ENCODE results near the gene CREB3.

The CREB3 gene

GRCh38 chr9:35691757-35692301 is 40.6 kb upstream of the CREB3 start:
- H3K79me2 ChIP-seq (ENCODE audit: control insufficient read depth, low read length) = no peaks in the 10 kb centered on the region
- H3K36me3 ChIP-seq (ENCODE audit: control insufficient read depth, low read length) = peaks cover 13% of the 10 kb centered on the region
- H3K9me2 ChIP-seq (replicated peaks; ENCODE audit: control insufficient read depth, low read length) = no peaks in the 10 kb centered on the region
- H3K4me2 ChIP-seq (ENCODE audit: low read length) = no peak overlapping the region
- H3K27me3 ChIP-seq (ENCODE audit: control insufficient read depth, low read length) = no peaks in the 10 kb centered on the region
- H3K27ac ChIP-seq (ENCODE audit: low read depth, low read length) = no peak overlapping the region
- TF ChIP-seq EZH2phosphoT487 (IDR thresholded peaks at IDR 0.05; ENCODE audit: borderline replicate concordance, low read length) (no peak), CTCF (IDR thresholded peaks at IDR 0.05; ENCODE audit: low read depth, low read length, poor library complexity, severe bottlenecking) (no peak)
- peaks cover 44% of the 10 kb centered on the region for H3K4me1 ChIP-seq (ENCODE audit: control insufficient read depth, low read length)
- H3K9me3 ChIP-seq (ENCODE audit: control insufficient read depth, insufficient read depth, low read length) = no peaks in the 10 kb centered on the region
- H3K4me3 ChIP-seq (ENCODE audit: low read length) = no peak overlapping the region
- H3F3A ChIP-seq (ENCODE audit: control insufficient read depth, insufficient read depth) = peaks cover 9% of the 10 kb centered on the region; the same call in 1 of the 2 replicates
- no peaks in the 10 kb centered on the region for H4K20me1 ChIP-seq (ENCODE audit: control insufficient read depth, insufficient read depth, low read depth, low read length)

- H3K36me3 ChIP-seq (ENCODE audit: control insufficient read depth, low read length) = peaks cover 54% of the 10 kb centered on the region
- no peaks in the 10 kb centered on the region for H4K20me1 ChIP-seq (ENCODE audit: control insufficient read depth, insufficient read depth, low read depth, low read length)
- H3K27me3 ChIP-seq (ENCODE audit: control insufficient read depth, low read length) = no peaks in the 10 kb centered on the region
- H3K9me3 ChIP-seq (ENCODE audit: control insufficient read depth, insufficient read depth, low read length) = no peaks in the 10 kb centered on the region
- TF ChIP-seq CTCF (IDR thresholded peaks at IDR 0.05; ENCODE audit: low read depth, low read length, poor library complexity, severe bottlenecking) (no peak), EZH2phosphoT487 (IDR thresholded peaks at IDR 0.05; ENCODE audit: borderline replicate concordance, low read length) (no peak)
- H3F3A ChIP-seq (ENCODE audit: control insufficient read depth, insufficient read depth) = peaks cover 13% of the 10 kb centered on the region; the same call in 1 of the 2 replicates
- no peaks in the 10 kb centered on the region for H3K79me2 ChIP-seq (ENCODE audit: control insufficient read depth, low read length)
- H3K4me2 ChIP-seq (ENCODE audit: low read length) = no peak overlapping the region
- H3K4me1 ChIP-seq (ENCODE audit: control insufficient read depth, low read length) = peaks cover 7% of the 10 kb centered on the region
- H3K4me3 ChIP-seq (ENCODE audit: low read length) = no peak overlapping the region
- H3K9me2 ChIP-seq (replicated peaks; ENCODE audit: control insufficient read depth, low read length) = no peaks in the 10 kb centered on the region
- H3K27ac ChIP-seq (ENCODE audit: low read depth, low read length) = no peak overlapping the region
Measured at GRCh38 chr9:35695943-35696401, 36.5 kb upstream of the CREB3 start.

- peaks cover 59% of the 10 kb centered on the region for H3K36me3 ChIP-seq (ENCODE audit: control insufficient read depth, low read length)
- no peak for TF ChIP-seq EZH2phosphoT487 (IDR thresholded peaks at IDR 0.05; ENCODE audit: borderline replicate concordance, low read length)
- peak; percentile 92 for TF ChIP-seq CTCF (IDR thresholded peaks at IDR 0.05; ENCODE audit: low read depth, low read length, poor library complexity, severe bottlenecking)
Measured at GRCh38 chr9:35696520-35697215, 35.8 kb upstream of the CREB3 start.

More at GRCh38 chr9:35696520-35697215, 35.8 kb upstream of the CREB3 start:
- no peak overlapping the region for H3K27ac ChIP-seq (ENCODE audit: low read depth, low read length)
- H3F3A ChIP-seq (ENCODE audit: control insufficient read depth, insufficient read depth) = 0 out of 2 replicates have a peak, but pooled peaks cover 11% of the 10 kb centered on the region
- 0 out of 2 replicates have a peak, but pooled peaks cover 3% of the 10 kb centered on the region for H3K4me1 ChIP-seq (ENCODE audit: control insufficient read depth, low read length)
- no peaks in the 10 kb centered on the region for H3K9me2 ChIP-seq (replicated peaks; ENCODE audit: control insufficient read depth, low read length)
- no peaks in the 10 kb centered on the region for H4K20me1 ChIP-seq (ENCODE audit: control insufficient read depth, insufficient read depth, low read depth, low read length)
- H3K4me3 ChIP-seq (ENCODE audit: low read length) = no peak overlapping the region
- no peaks in the 10 kb centered on the region for H3K79me2 ChIP-seq (ENCODE audit: control insufficient read depth, low read length)
- H3K9me3 ChIP-seq (ENCODE audit: control insufficient read depth, insufficient read depth, low read length) = no peaks in the 10 kb centered on the region
- no peak overlapping the region for H3K4me2 ChIP-seq (ENCODE audit: low read length)
- H3K27me3 ChIP-seq (ENCODE audit: control insufficient read depth, low read length) = no peaks in the 10 kb centered on the region
